Measurements from ENCODE around the gene PTPRQ. TPM values are rescaled to one million over a fixed set of nuclear protein-coding genes. Genes with fewer than 3 reads are reported as not detected.
A peak's percentile ranks its signal among the peaks of the same experiment; 100 is the strongest.

The PTPRQ gene
- polyA plus RNA-seq, 1 of the 3 experiments (the other 2 are of a cell fraction): 0.46 TPM

DNA sequence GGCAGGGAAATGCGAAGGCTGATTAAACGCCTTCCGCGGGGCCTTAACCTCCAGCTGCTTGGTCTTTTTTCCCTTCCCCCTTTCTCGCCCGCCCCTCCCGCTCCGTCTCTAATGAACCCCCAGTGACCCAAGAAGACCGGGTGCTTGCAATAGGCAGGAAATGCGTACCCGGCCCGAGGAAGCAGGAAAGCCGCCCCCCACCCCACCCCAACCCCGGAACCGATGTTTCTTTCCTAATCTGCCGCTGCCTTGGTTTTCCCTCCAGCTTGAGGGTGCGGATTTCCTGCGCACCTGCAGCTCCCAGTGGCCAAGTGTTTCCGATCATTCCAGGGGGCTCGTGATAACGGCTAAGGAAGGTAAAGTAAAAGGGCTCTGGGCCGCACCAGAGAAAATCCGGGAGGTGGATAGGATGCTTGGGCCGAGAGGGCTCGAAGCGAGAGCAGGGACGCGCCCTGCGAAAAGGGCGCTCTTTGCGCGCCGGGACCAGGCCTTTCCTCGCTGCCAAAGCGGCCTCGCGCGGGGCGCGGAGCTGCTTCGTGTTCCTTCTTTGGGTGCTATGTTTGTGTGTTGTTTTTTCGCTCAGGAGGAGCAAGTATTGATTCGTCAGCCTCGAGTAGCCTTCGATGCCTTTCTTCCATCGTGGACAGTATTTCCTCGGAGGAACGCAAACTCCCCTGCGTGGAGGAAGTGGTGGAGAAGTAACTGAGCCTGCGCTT is 264.4 kb downstream of the PTPRQ start:
- H4K20me1 ChIP-seq (ENCODE audit: insufficient read depth): no peaks in the 10 kb centered on the region
- H3K9me3 ChIP-seq: no peaks in the 10 kb centered on the region
- WGBS (ENCODE audit: low lambda C conversion rate): 34% methylated on average over 48 of the region's 50 CpGs
- no peak overlapping the region for H3K4me3 ChIP-seq (ENCODE audit: low read depth in 2 of 2, low read length in 1 of 2)
- TF ChIP-seq MXI1 (IDR thresholded peaks at IDR 0.05; ENCODE audit: low read depth, low read length) (no peak), GABPA (IDR thresholded peaks at IDR 0.05; ENCODE audit: low read depth) (no peak), TCF12 (IDR thresholded peaks at IDR 0.05) (no peak), ELF1 (IDR thresholded peaks at IDR 0.05) (no peak), RCOR1 (IDR thresholded peaks at IDR 0.05; ENCODE audit: low read length) (no peak), EZH2phosphoT487 (IDR thresholded peaks at IDR 0.05; ENCODE audit: borderline replicate concordance, low read depth) (peak; percentile 53; the same call in 1 of the 2 replicates), YY1 (IDR thresholded peaks at IDR 0.05; ENCODE audit: low read depth) (no peak)
- no peak for DNase-seq
- no peaks in the 10 kb centered on the region for H3K9me2 ChIP-seq
- no peaks in the 10 kb centered on the region for H3F3A ChIP-seq (replicated peaks; ENCODE audit: insufficient read depth)
- peaks cover 59% of the 10 kb centered on the region for H3K27me3 ChIP-seq (ENCODE audit: insufficient read depth)
- CTCF ChIA-PET: interaction anchor here (1.5 kb wide), 1 partner anchor 26 kb away, joined by 3 read pairs; no protein-coding TSS in a partner anchor
- H3K4me2 ChIP-seq: no peak overlapping the region
- H3K36me3 ChIP-seq (replicated peaks in 1 of 2; ENCODE audit: control insufficient read depth in 1 of 2, insufficient read depth in 2 of 2, low read length in 1 of 2): no peaks in the 10 kb centered on the region
- POLR2A ChIA-PET: no interaction called here
- no peak overlapping the region for H3K9ac ChIP-seq
- no peaks in the 10 kb centered on the region for H3K4me1 ChIP-seq (ENCODE audit: control insufficient read depth in 1 of 2, insufficient read depth in 2 of 2, low read depth in 1 of 2, low read length in 1 of 2)
- H3K79me2 ChIP-seq (ENCODE audit: insufficient read depth): no peaks in the 10 kb centered on the region
- no peak overlapping the region for H2AFZ ChIP-seq (ENCODE audit: low read depth)
- no peak overlapping the region for H3K27ac ChIP-seq (ENCODE audit: low read depth in 2 of 2, low read length in 1 of 2)

DNA sequence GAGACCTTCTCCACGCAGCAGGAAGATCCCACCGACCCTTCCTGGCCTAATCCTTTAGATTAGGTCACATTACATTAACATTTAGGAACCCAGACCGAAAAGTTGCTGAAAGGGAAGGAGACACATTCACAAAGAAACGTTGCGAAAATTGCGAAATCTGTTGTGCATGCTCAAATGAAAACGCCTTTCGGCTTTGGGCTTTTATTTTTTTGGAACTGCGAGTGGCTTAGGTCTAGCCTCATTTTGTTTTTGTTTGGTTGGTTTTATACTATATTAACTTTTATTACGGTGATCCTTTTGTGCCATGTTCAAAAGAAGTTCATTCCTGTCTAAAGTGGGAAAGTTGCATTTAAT is 264.9 kb downstream of the PTPRQ start:
- H3K36me3 ChIP-seq (replicated peaks in 1 of 2; ENCODE audit: control insufficient read depth in 1 of 2, insufficient read depth in 2 of 2, low read length in 1 of 2): no peaks in the 10 kb centered on the region
- H3K4me2 ChIP-seq: no peak overlapping the region
- no peaks in the 10 kb centered on the region for H3K9me2 ChIP-seq
- WGBS (ENCODE audit: low lambda C conversion rate): 23% methylated on average over 10 of the region's 10 CpGs
- H3K79me2 ChIP-seq (ENCODE audit: insufficient read depth): no peaks in the 10 kb centered on the region
- no peaks in the 10 kb centered on the region for H4K20me1 ChIP-seq (ENCODE audit: insufficient read depth)
- H3K9ac ChIP-seq: no peak overlapping the region
- H3K27ac ChIP-seq (ENCODE audit: low read depth in 2 of 2, low read length in 1 of 2): no peak overlapping the region
- no peaks in the 10 kb centered on the region for H3F3A ChIP-seq (replicated peaks; ENCODE audit: insufficient read depth)
- no peaks in the 10 kb centered on the region for H3K9me3 ChIP-seq
- DNase-seq: no peak
- ChIA-PET CTCF (interaction anchor here (1.5 kb wide), 1 partner anchor 27 kb away, joined by 3 read pairs; no protein-coding TSS in a partner anchor), POLR2A (no interaction called here)
- H3K4me3 ChIP-seq (ENCODE audit: low read depth in 2 of 2, low read length in 1 of 2): no peak overlapping the region
- no peak overlapping the region for H2AFZ ChIP-seq (ENCODE audit: low read depth)
- H3K4me1 ChIP-seq (ENCODE audit: control insufficient read depth in 1 of 2, insufficient read depth in 2 of 2, low read depth in 1 of 2, low read length in 1 of 2): no peaks in the 10 kb centered on the region
- peaks cover 64% of the 10 kb centered on the region for H3K27me3 ChIP-seq (ENCODE audit: insufficient read depth)
- TF ChIP-seq RFX5 (IDR thresholded peaks at IDR 0.05; ENCODE audit: low read length) (no peak), RAD21 (IDR thresholded peaks at IDR 0.05; ENCODE audit: low read length) (no peak), TAF1 (IDR thresholded peaks at IDR 0.05; ENCODE audit: borderline replicate concordance, low read depth, low read length) (no peak), SIN3A (IDR thresholded peaks at IDR 0.05; ENCODE audit: borderline replicate concordance, low read depth, low read length) (no peak), EZH2phosphoT487 (IDR thresholded peaks at IDR 0.05; ENCODE audit: borderline replicate concordance, low read depth) (no peak), JUND (IDR thresholded peaks at IDR 0.05) (no peak), TCF12 (IDR thresholded peaks at IDR 0.05) (no peak), GATA2 (CRISPR knock-in tag; IDR thresholded peaks at IDR 0.05) (no peak), EP300 (IDR thresholded peaks at IDR 0.05; ENCODE audit: borderline replicate concordance in 1 of 2, low read depth in 1 of 2, low read length in 1 of 2) (no peak), FOXM1 (IDR thresholded peaks at IDR 0.05; ENCODE audit: low read depth) (no peak), SMC3 (IDR thresholded peaks at IDR 0.05; ENCODE audit: low read depth, low read length) (no peak), RCOR1 (IDR thresholded peaks at IDR 0.05; ENCODE audit: low read length) (no peak), POLR2AphosphoS5 (IDR thresholded peaks at IDR 0.05; ENCODE audit: low read depth, low read length) (no peak)
- TF ChIP-seq, protein P1, sequence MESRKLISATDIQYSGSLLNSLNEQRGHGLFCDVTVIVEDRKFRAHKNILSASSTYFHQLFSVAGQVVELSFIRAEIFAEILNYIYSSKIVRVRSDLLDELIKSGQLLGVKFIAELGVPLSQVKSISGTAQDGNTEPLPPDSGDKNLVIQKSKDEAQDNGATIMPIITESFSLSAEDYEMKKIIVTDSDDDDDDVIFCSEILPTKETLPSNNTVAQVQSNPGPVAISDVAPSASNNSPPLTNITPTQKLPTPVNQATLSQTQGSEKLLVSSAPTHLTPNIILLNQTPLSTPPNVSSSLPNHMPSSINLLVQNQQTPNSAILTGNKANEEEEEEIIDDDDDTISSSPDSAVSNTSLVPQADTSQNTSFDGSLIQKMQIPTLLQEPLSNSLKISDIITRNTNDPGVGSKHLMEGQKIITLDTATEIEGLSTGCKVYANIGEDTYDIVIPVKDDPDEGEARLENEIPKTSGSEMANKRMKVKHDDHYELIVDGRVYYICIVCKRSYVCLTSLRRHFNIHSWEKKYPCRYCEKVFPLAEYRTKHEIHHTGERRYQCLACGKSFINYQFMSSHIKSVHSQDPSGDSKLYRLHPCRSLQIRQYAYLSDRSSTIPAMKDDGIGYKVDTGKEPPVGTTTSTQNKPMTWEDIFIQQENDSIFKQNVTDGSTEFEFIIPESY (IDR thresholded peaks at IDR 0.05; ENCODE audit: borderline replicate concordance, low read depth): no peak
- TF ChIP-seq, protein P2, sequence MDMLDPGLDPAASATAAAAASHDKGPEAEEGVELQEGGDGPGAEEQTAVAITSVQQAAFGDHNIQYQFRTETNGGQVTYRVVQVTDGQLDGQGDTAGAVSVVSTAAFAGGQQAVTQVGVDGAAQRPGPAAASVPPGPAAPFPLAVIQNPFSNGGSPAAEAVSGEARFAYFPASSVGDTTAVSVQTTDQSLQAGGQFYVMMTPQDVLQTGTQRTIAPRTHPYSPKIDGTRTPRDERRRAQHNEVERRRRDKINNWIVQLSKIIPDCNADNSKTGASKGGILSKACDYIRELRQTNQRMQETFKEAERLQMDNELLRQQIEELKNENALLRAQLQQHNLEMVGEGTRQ (IDR thresholded peaks at IDR 0.05; ENCODE audit: borderline replicate concordance, low read depth, low read length): no peak
- TF ChIP-seq, protein P3, sequence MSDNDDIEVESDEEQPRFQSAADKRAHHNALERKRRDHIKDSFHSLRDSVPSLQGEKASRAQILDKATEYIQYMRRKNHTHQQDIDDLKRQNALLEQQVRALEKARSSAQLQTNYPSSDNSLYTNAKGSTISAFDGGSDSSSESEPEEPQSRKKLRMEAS (IDR thresholded peaks at IDR 0.05; ENCODE audit: low read depth): no peak
- TF ChIP-seq, protein P4, sequence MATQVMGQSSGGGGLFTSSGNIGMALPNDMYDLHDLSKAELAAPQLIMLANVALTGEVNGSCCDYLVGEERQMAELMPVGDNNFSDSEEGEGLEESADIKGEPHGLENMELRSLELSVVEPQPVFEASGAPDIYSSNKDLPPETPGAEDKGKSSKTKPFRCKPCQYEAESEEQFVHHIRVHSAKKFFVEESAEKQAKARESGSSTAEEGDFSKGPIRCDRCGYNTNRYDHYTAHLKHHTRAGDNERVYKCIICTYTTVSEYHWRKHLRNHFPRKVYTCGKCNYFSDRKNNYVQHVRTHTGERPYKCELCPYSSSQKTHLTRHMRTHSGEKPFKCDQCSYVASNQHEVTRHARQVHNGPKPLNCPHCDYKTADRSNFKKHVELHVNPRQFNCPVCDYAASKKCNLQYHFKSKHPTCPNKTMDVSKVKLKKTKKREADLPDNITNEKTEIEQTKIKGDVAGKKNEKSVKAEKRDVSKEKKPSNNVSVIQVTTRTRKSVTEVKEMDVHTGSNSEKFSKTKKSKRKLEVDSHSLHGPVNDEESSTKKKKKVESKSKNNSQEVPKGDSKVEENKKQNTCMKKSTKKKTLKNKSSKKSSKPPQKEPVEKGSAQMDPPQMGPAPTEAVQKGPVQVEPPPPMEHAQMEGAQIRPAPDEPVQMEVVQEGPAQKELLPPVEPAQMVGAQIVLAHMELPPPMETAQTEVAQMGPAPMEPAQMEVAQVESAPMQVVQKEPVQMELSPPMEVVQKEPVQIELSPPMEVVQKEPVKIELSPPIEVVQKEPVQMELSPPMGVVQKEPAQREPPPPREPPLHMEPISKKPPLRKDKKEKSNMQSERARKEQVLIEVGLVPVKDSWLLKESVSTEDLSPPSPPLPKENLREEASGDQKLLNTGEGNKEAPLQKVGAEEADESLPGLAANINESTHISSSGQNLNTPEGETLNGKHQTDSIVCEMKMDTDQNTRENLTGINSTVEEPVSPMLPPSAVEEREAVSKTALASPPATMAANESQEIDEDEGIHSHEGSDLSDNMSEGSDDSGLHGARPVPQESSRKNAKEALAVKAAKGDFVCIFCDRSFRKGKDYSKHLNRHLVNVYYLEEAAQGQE (IDR thresholded peaks at IDR 0.05; ENCODE audit: low read depth, low read length): no peak

Data from SK-N-SH (cell line).